Neuronal stem cell (in vitro differentiated cells): ENCODE measurements around the gene MAGEE1. TPM values are rescaled to one million over a fixed set of nuclear protein-coding genes. Genes with fewer than 3 reads are reported as not detected.

Experiments
- DNase-seq: peaks from one replicate; pipeline ENCODE4 v3.0.0-alpha.2; 2013; ENCODE audit warnings: low spot score
- H2AFZ ChIP-seq: one replicate; pipeline ENCODE4 v1.6.1; 2013; ENCODE audit warnings: mild to moderate bottlenecking, low read length, inconsistent platforms
- H2AK5ac ChIP-seq: 2 replicates; pipeline ENCODE4 v1.6.1; 2013; ENCODE audit warnings: low read depth, mild to moderate bottlenecking, inconsistent platforms, low read length, moderate library complexity, mixed read lengths
- H2BK120ac ChIP-seq: 2 replicates; pipeline ENCODE4 v1.6.1; 2013; ENCODE audit warnings: low read depth, mild to moderate bottlenecking, inconsistent platforms, low read length, moderate library complexity, mixed read lengths
- H2BK12ac ChIP-seq: one replicate; pipeline ENCODE4 v1.6.1; 2013; ENCODE audit warnings: low read length, inconsistent platforms
- H2BK15ac ChIP-seq: 2 replicates; pipeline ENCODE4 v1.6.1; 2013; ENCODE audit warnings: mild to moderate bottlenecking, low read length, inconsistent platforms, mixed read lengths
- H2BK5ac ChIP-seq: one replicate; pipeline ENCODE4 v1.6.1; 2013; ENCODE audit warnings: inconsistent platforms, mild to moderate bottlenecking, low read length, moderate library complexity
- H3K14ac ChIP-seq: one replicate; pipeline ENCODE4 v1.6.1; 2013; ENCODE audit warnings: low read length, inconsistent platforms
- H3K18ac ChIP-seq: 2 replicates; pipeline ENCODE4 v1.6.1; 2013; ENCODE audit warnings: low read length, inconsistent platforms
- H3K23ac ChIP-seq: 2 replicates; pipeline ENCODE4 v1.6.1; 2013; ENCODE audit warnings: low read depth, mild to moderate bottlenecking, mixed read lengths, low read length, inconsistent platforms; ENCODE audit not compliant: poor library complexity
- H3K27ac ChIP-seq: replicated peaks from 3 replicates; pipeline ENCODE4 v1.5.1; 2013; ENCODE audit warnings: low read length, inconsistent platforms
- H3K27me3 ChIP-seq, 3 experiments: 2 replicates each; pipeline ENCODE4 v1.6.1; 2013; ENCODE audit warnings: low read length in 3 of 3, mild to moderate bottlenecking in 2 of 3, inconsistent platforms in 1 of 3, low read depth in 1 of 3, mixed read lengths in 1 of 3, moderate library complexity in 1 of 3; ENCODE audit not compliant: control insufficient read depth in 3 of 3, insufficient read depth in 3 of 3
- H3K36me3 ChIP-seq, 2 donors: replicated peaks in 1 of 2; 2 replicates each; pipeline ENCODE4 v1.6.1; 2013; ENCODE audit warnings: low read length in 2 of 2; ENCODE audit not compliant: control insufficient read depth in 2 of 2, insufficient read depth in 2 of 2
- H3K4ac ChIP-seq: 2 replicates; pipeline ENCODE4 v1.6.1; 2013; ENCODE audit warnings: inconsistent platforms, mild to moderate bottlenecking, low read length, moderate library complexity
- H3K4me1 ChIP-seq, 2 donors: 1 replicate in 1 of 2; 2 replicates in 1 of 2; pipeline ENCODE4 v1.6.1; 2013; ENCODE audit warnings: low read length in 2 of 2, low read depth in 1 of 2; ENCODE audit not compliant: control insufficient read depth in 2 of 2, insufficient read depth in 1 of 2
- H3K4me2 ChIP-seq: one replicate; pipeline ENCODE4 v1.6.1; 2013; ENCODE audit warnings: mild to moderate bottlenecking, low read length, inconsistent platforms; ENCODE audit not compliant: insufficient read depth, poor library complexity, severe bottlenecking
- H3K4me3 ChIP-seq, 2 donors: 2 replicates each; pipeline ENCODE4 v1.5.1; 2013; ENCODE audit warnings: low read length in 2 of 2, mild to moderate bottlenecking in 2 of 2, inconsistent platforms in 1 of 2, moderate library complexity in 1 of 2
- H3K79me1 ChIP-seq: one replicate; pipeline ENCODE4 v1.6.1; 2013; ENCODE audit warnings: low read depth, mild to moderate bottlenecking, inconsistent platforms, low read length, moderate library complexity
- H3K9ac ChIP-seq: one replicate; pipeline ENCODE4 v1.6.1; 2013; ENCODE audit warnings: mild to moderate bottlenecking, low read depth, low read length, inconsistent platforms; ENCODE audit not compliant: poor library complexity
- H3K9me3 ChIP-seq, 2 donors: replicated peaks in 1 of 2; 2 replicates each; pipeline versions ENCODE3 to v1.6.1; 2013; ENCODE audit warnings: low read length in 2 of 2, mild to moderate bottlenecking in 2 of 2, inconsistent platforms in 1 of 2, low read depth in 1 of 2, mixed read lengths in 1 of 2, moderate library complexity in 1 of 2; ENCODE audit not compliant: control insufficient read depth in 2 of 2, insufficient read depth in 1 of 2
- H4K8ac ChIP-seq: one replicate; pipeline ENCODE4 v1.6.1; 2013; ENCODE audit warnings: low read depth, mild to moderate bottlenecking, inconsistent platforms, low read length, moderate library complexity
- H4K91ac ChIP-seq: one replicate; pipeline ENCODE4 v1.6.1; 2013; ENCODE audit warnings: low read length, low read depth, mild to moderate bottlenecking, inconsistent platforms; ENCODE audit not compliant: poor library complexity
- WGBS, 2 donors: extraction: QIAGEN DNeasy Blood & Tissue Kit; methylation state at CpG; one replicate each; pipeline ENCODE4 v1.1.7; 2013; ENCODE audit warnings: missing lambda C conversion rate in 2 of 2, mixed read lengths in 1 of 2; ENCODE audit not compliant: insufficient read length in 2 of 2, insufficient replicate concordance in 1 of 2; ENCODE audit errors: extremely low coverage in 2 of 2; 5-methylcytosine and 5-hydroxymethylcytosine counted together
- polyA plus RNA-seq, 2 experiments: library from polyadenylated mRNA; stranded (reverse); fragments of 200-250 nt; gene quantifications; one replicate each; pipeline ENCODE4 v1.2.3, GENCODE V29; 2013

The MAGEE1 gene
- 6.5 TPM for polyA plus RNA-seq (2013, experiment 1 of 2)
- 6.9 TPM for polyA plus RNA-seq (2013, experiment 2 of 2)

- Histone ChIP-seq H2BK15ac (no peak within 1 kb of the TSS), H2AK5ac (no peak within 1 kb of the TSS), H4K91ac (no peak within 1 kb of the TSS), H2BK120ac (no peak within 1 kb of the TSS), H3K79me1 (peaks cover 7% of the 10 kb centered on the region), H4K8ac (peak within 1 kb of the TSS; percentile 17), H3K4me2 (peak within 1 kb of the TSS; percentile 73), H3K27me3 (peaks cover 0 to 4% (median 0%) of the 10 kb centered on the region in 3 experiments), H3K27ac (no peak within 1 kb of the TSS), H2AFZ (peak within 1 kb of the TSS; percentile 92), H3K4me3 (peak within 1 kb of the TSS; percentile 80 to 95), H3K14ac (peak within 1 kb of the TSS; percentile 38), H2BK5ac (peak within 1 kb of the TSS; percentile 39), H3K23ac (peak within 1 kb of the TSS; percentile 43), H3K36me3 (no peaks in the 10 kb centered on the region), H3K18ac (peak within 1 kb of the TSS; percentile 92), H2BK12ac (peak within 1 kb of the TSS; percentile 58), H3K9me3 (no peaks in the 10 kb centered on the region), H3K9ac (peak within 1 kb of the TSS; percentile 90), H3K4me1 (no peaks in the 10 kb centered on the region), H3K4ac (no peak within 1 kb of the TSS)
- no CpG with 5 or more reads among the region's 42 CpGs for WGBS, 2 donors
- DNase-seq, result peak; percentile 53
Measured at GRCh38 chrX:76427560-76428242, at the start of gene MAGEE1. Gene MAGEE1 (plus strand): TSS chrX:76427710. CDS start chrX:76427931, 221 bp downstream.

DNA sequence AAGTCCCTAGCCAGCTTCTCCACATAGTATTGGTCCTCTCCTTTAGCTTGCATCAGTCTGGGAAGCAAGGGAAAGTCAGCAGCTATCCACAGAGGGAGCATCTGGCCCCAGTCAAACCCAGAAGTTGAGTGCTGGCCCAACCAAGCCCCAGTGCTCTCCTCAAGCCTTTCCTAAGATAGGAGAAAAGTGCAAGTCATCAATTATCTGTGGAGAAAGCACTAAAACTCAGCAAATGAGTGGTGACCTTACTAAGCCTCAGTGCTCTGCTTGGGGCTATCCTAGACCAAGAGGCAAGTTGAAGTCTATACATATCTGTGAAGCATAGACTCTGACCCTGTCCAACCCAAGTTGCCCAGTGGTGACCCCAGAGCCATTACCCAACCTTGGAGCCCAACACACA lies 28.5 kb upstream of the MAGEE1 start:
- Histone ChIP-seq H3K4me1 (no peaks in the 10 kb centered on the region), H3K9me3 (no peaks in the 10 kb centered on the region), H3K4ac (no peak overlapping the region), H3K4me3 (no peak overlapping the region), H2BK120ac (no peak overlapping the region), H2BK15ac (no peak overlapping the region), H3K18ac (no peak overlapping the region), H3K27ac (no peak overlapping the region), H3K4me2 (no peak overlapping the region), H2BK5ac (no peak overlapping the region), H4K91ac (no peak overlapping the region), H3K36me3 (no peaks in the 10 kb centered on the region), H3K27me3 (no peaks in the 10 kb centered on the region), H2AK5ac (no peak overlapping the region), H3K9ac (no peak overlapping the region), H3K23ac (no peak overlapping the region), H4K8ac (no peak overlapping the region), H2AFZ (no peak overlapping the region), H3K14ac (no peak overlapping the region), H2BK12ac (no peak overlapping the region), H3K79me1 (no peaks in the 10 kb centered on the region)
- no peak for DNase-seq

- Histone ChIP-seq H3K27ac (no peak overlapping the region), H2BK15ac (no peak overlapping the region), H3K9ac (no peak overlapping the region), H3K9me3 (no peaks in the 10 kb centered on the region), H2AFZ (no peak overlapping the region), H3K18ac (no peak overlapping the region), H3K79me1 (no peaks in the 10 kb centered on the region), H3K23ac (no peak overlapping the region), H2BK120ac (no peak overlapping the region), H2BK12ac (no peak overlapping the region), H3K4ac (no peak overlapping the region), H4K8ac (no peak overlapping the region), H3K27me3 (no peaks in the 10 kb centered on the region), H3K4me1 (no peaks in the 10 kb centered on the region), H3K36me3 (no peaks in the 10 kb centered on the region), H3K14ac (no peak overlapping the region), H2BK5ac (no peak overlapping the region), H3K4me3 (no peak overlapping the region), H4K91ac (no peak overlapping the region), H3K4me2 (no peak overlapping the region), H2AK5ac (no peak overlapping the region)
- no CpG with 5 or more reads among the region's 2 CpGs for WGBS, 2 donors
- no peak for DNase-seq
Measured at GRCh38 chrX:76407795-76408194, 19.7 kb upstream of the MAGEE1 start.

DNA sequence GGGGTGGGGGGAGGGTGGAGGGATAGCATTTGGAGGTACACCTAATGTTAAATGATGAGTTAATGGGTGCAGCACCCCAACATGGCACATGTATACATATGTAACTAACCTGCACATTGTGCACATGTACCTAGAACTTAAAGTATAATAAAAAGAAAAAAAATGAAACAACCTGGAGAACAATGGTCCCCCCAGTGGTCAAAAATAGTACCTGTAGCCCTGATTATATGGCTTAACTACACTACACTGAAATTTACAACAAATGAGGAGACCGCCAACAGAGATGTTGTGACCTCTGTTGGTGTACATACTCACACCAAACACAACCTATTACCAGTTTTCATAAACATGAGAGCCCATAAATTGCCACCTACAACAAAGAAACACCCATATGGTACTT lies 7.3 kb upstream of the MAGEE1 start:
- WGBS, 2 donors, result no CpG with 5 or more reads among the region's 1 CpG
- Histone ChIP-seq H3K23ac (no peak overlapping the region), H4K91ac (no peak overlapping the region), H3K14ac (no peak overlapping the region), H3K27me3 (no peaks in the 10 kb centered on the region), H2BK5ac (no peak overlapping the region), H3K4me3 (no peak overlapping the region), H3K79me1 (no peaks in the 10 kb centered on the region), H3K18ac (no peak overlapping the region), H2BK15ac (no peak overlapping the region), H2BK12ac (no peak overlapping the region), H2AFZ (no peak overlapping the region), H3K4me1 (no peaks in the 10 kb centered on the region), H3K9ac (no peak overlapping the region), H3K9me3 (no peaks in the 10 kb centered on the region), H2AK5ac (no peak overlapping the region), H3K4ac (no peak overlapping the region), H3K4me2 (no peak overlapping the region), H3K27ac (no peak overlapping the region), H4K8ac (no peak overlapping the region), H3K36me3 (no peaks in the 10 kb centered on the region), H2BK120ac (no peak overlapping the region)
- DNase-seq, result no peak
